Keratinocyte (primary cell): ENCODE results near the gene KCTD8. TPM values are rescaled to one million over a fixed set of nuclear protein-coding genes. Genes with fewer than 3 reads are reported as not detected.

Experiments
- DNase-seq: peaks from one replicate; pipeline ENCODE4 v3.0.0-alpha.2; 2011; ENCODE audit warnings: low read depth, missing footprints, low spot score
- FAIRE-seq: peaks from 2 replicates; lab custom pipeline; 2011; peaks lifted over from hg19 to GRCh38; lab: Jason Lieb, UNC
- H2AFZ ChIP-seq: 2 replicates; pipeline ENCODE4 v1.6.0; 2012; ENCODE audit warnings: low read length, control low read depth, inconsistent platforms; ENCODE audit not compliant: control insufficient read depth
- H3K27ac ChIP-seq: 2 replicates; pipeline ENCODE4 v1.5.1; 2011; ENCODE audit warnings: low read length; ENCODE audit not compliant: control insufficient read depth, insufficient read depth
- H3K27me3 ChIP-seq: 3 replicates; pipeline ENCODE4 v1.6.0; 2011; ENCODE audit warnings: low read length; ENCODE audit not compliant: control insufficient read depth, insufficient read depth; ENCODE audit errors: extremely low read depth
- H3K36me3 ChIP-seq, 2 experiments: 2 replicates in 1 of 2; 3 replicates in 1 of 2; pipeline ENCODE4 v1.5.1; 2011; ENCODE audit warnings: low read length in 2 of 2, mild to moderate bottlenecking in 1 of 2; ENCODE audit not compliant: control insufficient read depth in 2 of 2, insufficient read depth in 2 of 2; ENCODE audit errors: extremely low read depth in 1 of 2
- H3K4me1 ChIP-seq: 3 replicates; pipeline ENCODE4 v1.5.1; 2011; ENCODE audit warnings: low read length; ENCODE audit not compliant: control insufficient read depth, insufficient read depth; ENCODE audit errors: extremely low read depth
- H3K4me2 ChIP-seq: 3 replicates; pipeline ENCODE4 v1.6.0; 2011; ENCODE audit warnings: low read depth, low read length; ENCODE audit not compliant: control insufficient read depth, insufficient read depth; ENCODE audit errors: extremely low read depth
- H3K4me3 ChIP-seq, 3 experiments: fragments of 200-600 bp in 1 of 3; sonication (generic) in 1 of 3; 2 replicates in 2 of 3; 3 replicates in 1 of 3; pipeline ENCODE4 v1.5.1; 2011 to 2016; ENCODE audit warnings: low read length in 3 of 3, mild to moderate bottlenecking in 3 of 3, control low read depth in 2 of 3, inconsistent platforms in 1 of 3, low read depth in 1 of 3, mixed read lengths in 1 of 3, mixed run types in 1 of 3, moderate library complexity in 1 of 3; ENCODE audit not compliant: control insufficient read depth in 2 of 3, insufficient read depth in 2 of 3; ENCODE audit errors: extremely low read depth in 1 of 3
- H3K79me2 ChIP-seq: 2 replicates; pipeline ENCODE4 v1.6.0; 2012; ENCODE audit warnings: low read length; ENCODE audit not compliant: control insufficient read depth, insufficient read depth
- H3K9ac ChIP-seq: 3 replicates; pipeline ENCODE4 v1.6.0; 2011; ENCODE audit warnings: low read length; ENCODE audit not compliant: control insufficient read depth, insufficient read depth; ENCODE audit errors: extremely low read depth
- H3K9me1 ChIP-seq: 3 replicates; pipeline ENCODE4 v1.6.0; 2011; ENCODE audit warnings: low read length; ENCODE audit not compliant: control insufficient read depth, insufficient read depth; ENCODE audit errors: extremely low read depth
- H3K9me3 ChIP-seq: 2 replicates; pipeline ENCODE4 v1.5.1; 2012; ENCODE audit warnings: low read depth, low read length; ENCODE audit not compliant: control insufficient read depth
- H4K20me1 ChIP-seq: 3 replicates; pipeline ENCODE4 v1.6.0; 2011; ENCODE audit warnings: low read length; ENCODE audit not compliant: control insufficient read depth, insufficient read depth; ENCODE audit errors: extremely low read depth
- EZH2 ChIP-seq: IDR thresholded peaks from one replicate; pipeline ENCODE4 v1.6.1; 2012; ENCODE audit warnings: inconsistent platforms, mild to moderate bottlenecking, low read length, moderate library complexity
- dilution Hi-C: fragments of 300-500 bp; cut with MboI; formaldehyde crosslinking; loops from one replicate; pipeline ENCODE4 v1.7.0; 2020; ENCODE audit warnings: low sequenced_read_pairs; ENCODE audit not compliant: extremely low pct_ligation_motif_present
- polyA plus RNA-seq, 5 experiments: library from polyadenylated mRNA; depleted of rRNA in 3 of 5; stranded (reverse) in 3 of 5; stranded (forward) in 1 of 5; unstranded in 1 of 5; fragments of >200 nt; gene quantifications; 1 replicate in 1 of 5; 2 replicates in 3 of 5; 3 replicates in 1 of 5; pipeline versions ENCODE4 v1.2.1 to v1.2.3, GENCODE V29; 2011 to 2012; ENCODE audit warnings: missing spikeins in 2 of 5, low read depth in 1 of 5, low replicate concordance in 1 of 5
- TF ChIP-seq, protein P1 (sequence below), 3 experiments: IDR thresholded peaks in 1 of 3; conservative IDR thresholded peaks in 1 of 3; optimal IDR thresholded peaks in 1 of 3; 2 replicates in 2 of 3; 3 replicates in 1 of 3; pipeline versions ENCODE3 to v1.5.1; 2011; ENCODE audit warnings: low read length in 3 of 3, mild to moderate bottlenecking in 3 of 3, moderate library complexity in 2 of 3, control low read depth in 1 of 3, inconsistent platforms in 1 of 3; ENCODE audit not compliant: insufficient read depth in 2 of 3; ENCODE audit errors: extremely low read depth in 1 of 3

KCTD8 gene
- polyA plus RNA-seq, 1 donor (not counting 4 experiments of a cell fraction or from before 2014, with no cell fraction given) = 0.97 TPM

DNA sequence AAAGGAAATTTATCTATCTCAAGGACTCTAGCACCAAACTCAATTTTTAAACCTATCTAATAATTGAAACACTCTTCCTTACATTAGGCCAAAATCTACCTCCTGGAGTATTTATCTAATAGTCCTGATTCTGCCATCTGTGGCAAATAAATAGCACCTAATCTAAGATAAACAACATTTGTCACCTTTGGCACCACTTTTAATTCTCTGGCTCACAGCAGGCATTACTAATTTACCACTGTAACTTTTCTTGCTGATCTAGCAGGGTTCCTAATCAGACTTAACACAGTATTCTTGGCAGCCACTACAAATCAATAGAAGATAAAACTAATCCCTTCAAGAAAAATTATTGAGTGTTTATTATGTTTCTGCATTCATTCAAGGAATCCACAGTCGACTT is 161.1 kb downstream of the KCTD8 start:
- Histone ChIP-seq H3K36me3 (no peaks in the 10 kb centered on the region), H3K9me1 (no peaks in the 10 kb centered on the region), H3K9ac (no peak overlapping the region), H3K79me2 (no peaks in the 10 kb centered on the region), H3K27me3 (no peaks in the 10 kb centered on the region), H4K20me1 (no peaks in the 10 kb centered on the region), H3K4me3 (no peak overlapping the region), H2AFZ (no peak overlapping the region), H3K27ac (no peak overlapping the region), H3K4me1 (no peaks in the 10 kb centered on the region), H3K9me3 (no peaks in the 10 kb centered on the region), H3K4me2 (no peak overlapping the region)
- DNase-seq (no peak), FAIRE-seq (no peak)
- TF ChIP-seq EZH2 = no peak
- TF ChIP-seq, protein P1, sequence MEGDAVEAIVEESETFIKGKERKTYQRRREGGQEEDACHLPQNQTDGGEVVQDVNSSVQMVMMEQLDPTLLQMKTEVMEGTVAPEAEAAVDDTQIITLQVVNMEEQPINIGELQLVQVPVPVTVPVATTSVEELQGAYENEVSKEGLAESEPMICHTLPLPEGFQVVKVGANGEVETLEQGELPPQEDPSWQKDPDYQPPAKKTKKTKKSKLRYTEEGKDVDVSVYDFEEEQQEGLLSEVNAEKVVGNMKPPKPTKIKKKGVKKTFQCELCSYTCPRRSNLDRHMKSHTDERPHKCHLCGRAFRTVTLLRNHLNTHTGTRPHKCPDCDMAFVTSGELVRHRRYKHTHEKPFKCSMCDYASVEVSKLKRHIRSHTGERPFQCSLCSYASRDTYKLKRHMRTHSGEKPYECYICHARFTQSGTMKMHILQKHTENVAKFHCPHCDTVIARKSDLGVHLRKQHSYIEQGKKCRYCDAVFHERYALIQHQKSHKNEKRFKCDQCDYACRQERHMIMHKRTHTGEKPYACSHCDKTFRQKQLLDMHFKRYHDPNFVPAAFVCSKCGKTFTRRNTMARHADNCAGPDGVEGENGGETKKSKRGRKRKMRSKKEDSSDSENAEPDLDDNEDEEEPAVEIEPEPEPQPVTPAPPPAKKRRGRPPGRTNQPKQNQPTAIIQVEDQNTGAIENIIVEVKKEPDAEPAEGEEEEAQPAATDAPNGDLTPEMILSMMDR (optimal IDR thresholded peaks at IDR 0.05 in 1 of 3, IDR thresholded peaks at IDR 0.05 in 1 of 3, conservative IDR thresholded peaks at IDR 0.05 in 1 of 3; ENCODE audit: extremely low read depth in 1 of 3, insufficient read depth in 2 of 3, low read length in 3 of 3) = no peak
- dilution Hi-C loops = no loop called here

DNA sequence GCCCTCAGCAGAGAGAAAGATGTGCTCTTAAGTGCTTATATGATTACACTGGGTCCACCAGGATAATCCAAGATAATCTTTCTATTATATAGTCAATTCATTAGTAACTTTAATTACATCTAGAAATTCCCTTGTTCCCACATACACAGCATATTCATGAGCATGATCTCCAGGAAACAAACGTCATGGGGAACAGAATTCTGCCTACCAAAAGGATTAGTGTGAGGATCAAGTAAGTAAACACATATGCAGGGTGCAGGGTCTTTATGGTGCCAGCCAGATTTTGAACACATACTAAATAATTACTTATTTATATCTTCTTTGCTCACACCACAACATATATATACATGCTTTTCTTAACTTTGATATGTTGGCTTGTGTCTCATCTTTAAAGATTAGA is 169.1 kb downstream of the KCTD8 start:
- H3K27me3 ChIP-seq = no peaks in the 10 kb centered on the region
- no peak overlapping the region for H3K4me2 ChIP-seq
- H3K4me1 ChIP-seq = no peaks in the 10 kb centered on the region
- FAIRE-seq (no peak), DNase-seq (no peak)
- H3K36me3 ChIP-seq = no peaks in the 10 kb centered on the region
- no peaks in the 10 kb centered on the region for H3K9me1 ChIP-seq
- no peaks in the 10 kb centered on the region for H3K79me2 ChIP-seq
- H2AFZ ChIP-seq = no peak overlapping the region
- TF ChIP-seq, protein P1 (optimal IDR thresholded peaks at IDR 0.05 in 1 of 3, IDR thresholded peaks at IDR 0.05 in 1 of 3, conservative IDR thresholded peaks at IDR 0.05 in 1 of 3; ENCODE audit: extremely low read depth in 1 of 3, insufficient read depth in 2 of 3, low read length in 3 of 3) = no peak
- TF ChIP-seq EZH2 = no peak
- dilution Hi-C loops = no loop called here
- H3K9me3 ChIP-seq = no peaks in the 10 kb centered on the region
- no peaks in the 10 kb centered on the region for H4K20me1 ChIP-seq
- H3K9ac ChIP-seq = no peak overlapping the region
- no peak overlapping the region for H3K4me3 ChIP-seq
- no peak overlapping the region for H3K27ac ChIP-seq
